Measurements from ENCODE around the gene REP15. TPM values are rescaled to one million over a fixed set of nuclear protein-coding genes. Genes with fewer than 3 reads are reported as not detected.
"Not testable (repeated sequence)": the region's sequence is repeated elsewhere in the genome, so short reads cannot be mapped to it uniquely, and the experiment has no call there.

REP15 gene
- polyA plus RNA-seq, 3 donors: not detected

- Histone ChIP-seq H3K9ac (ENCODE audit: insufficient read depth, low read length, poor library complexity, severe bottlenecking) (no peak overlapping the region), H2AFZ (ENCODE audit: insufficient read depth, low read depth, low read length, poor library complexity, severe bottlenecking) (no peak overlapping the region), H3K4me3 (replicated peaks in 1 of 3; ENCODE audit: low read depth in 2 of 3, low read length in 3 of 3) (no peak overlapping the region), H3K27ac (ENCODE audit: low read depth in 1 of 2, low read length in 2 of 2) (no peak overlapping the region), H4K20me1 (ENCODE audit: insufficient read depth, low read length) (no peaks in the 10 kb centered on the region), H3K79me2 (ENCODE audit: insufficient read depth, low read length) (no peaks in the 10 kb centered on the region), H3K4me1 (ENCODE audit: control insufficient read depth in 1 of 2, insufficient read depth in 2 of 2, low read length in 2 of 2) (no peaks in the 10 kb centered on the region), H3K36me3 (replicated peaks in 1 of 2; ENCODE audit: control insufficient read depth in 1 of 2, insufficient read depth in 2 of 2, low read length in 2 of 2) (peaks cover 49 to 90% of the 10 kb centered on the region in 2 donors), H3K27me3 (ENCODE audit: control insufficient read depth in 2 of 2, insufficient read depth in 2 of 2, low read length in 2 of 2) (no peaks in the 10 kb centered on the region), H3K9me3 (replicated peaks in 1 of 2; ENCODE audit: control insufficient read depth in 1 of 2, insufficient read depth in 1 of 2, low read length in 2 of 2) (no peaks in the 10 kb centered on the region), H3K4me2 (replicated peaks; ENCODE audit: extremely low read depth, low read length, poor library complexity, severe bottlenecking) (no peak overlapping the region)
- TF ChIP-seq, protein P1, sequence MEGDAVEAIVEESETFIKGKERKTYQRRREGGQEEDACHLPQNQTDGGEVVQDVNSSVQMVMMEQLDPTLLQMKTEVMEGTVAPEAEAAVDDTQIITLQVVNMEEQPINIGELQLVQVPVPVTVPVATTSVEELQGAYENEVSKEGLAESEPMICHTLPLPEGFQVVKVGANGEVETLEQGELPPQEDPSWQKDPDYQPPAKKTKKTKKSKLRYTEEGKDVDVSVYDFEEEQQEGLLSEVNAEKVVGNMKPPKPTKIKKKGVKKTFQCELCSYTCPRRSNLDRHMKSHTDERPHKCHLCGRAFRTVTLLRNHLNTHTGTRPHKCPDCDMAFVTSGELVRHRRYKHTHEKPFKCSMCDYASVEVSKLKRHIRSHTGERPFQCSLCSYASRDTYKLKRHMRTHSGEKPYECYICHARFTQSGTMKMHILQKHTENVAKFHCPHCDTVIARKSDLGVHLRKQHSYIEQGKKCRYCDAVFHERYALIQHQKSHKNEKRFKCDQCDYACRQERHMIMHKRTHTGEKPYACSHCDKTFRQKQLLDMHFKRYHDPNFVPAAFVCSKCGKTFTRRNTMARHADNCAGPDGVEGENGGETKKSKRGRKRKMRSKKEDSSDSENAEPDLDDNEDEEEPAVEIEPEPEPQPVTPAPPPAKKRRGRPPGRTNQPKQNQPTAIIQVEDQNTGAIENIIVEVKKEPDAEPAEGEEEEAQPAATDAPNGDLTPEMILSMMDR (IDR thresholded peaks at IDR 0.05): peak; percentile 61
- Mint-ChIP-seq H3K9me3 (no peaks in the 10 kb centered on the region), H3K4me1 (no peaks in the 10 kb centered on the region), H3K27ac (no peak overlapping the region), H3K27me3 (ENCODE audit: low read depth in 3 of 3) (no peaks in the 10 kb centered on the region), H3K4me3 (no peak overlapping the region), H3K36me3 (peaks cover 68 to 81% of the 10 kb centered on the region in 2 donors)
- intact Hi-C loops (cut with micrococcal nuclease): loop anchor here in 1 of 2 donors (5.0 kb wide), 1 partner anchor 209 kb away; no protein-coding TSS in a partner anchor
- WGBS (ENCODE audit: insufficient coverage): 83% methylated on average over 1 of the region's 3 CpGs
- peak; percentile 3 to 20 (median 15) for DNase-seq
Observed at GRCh38 chr12:27733052-27733656, 36.9 kb downstream of the REP15 start.

DNA sequence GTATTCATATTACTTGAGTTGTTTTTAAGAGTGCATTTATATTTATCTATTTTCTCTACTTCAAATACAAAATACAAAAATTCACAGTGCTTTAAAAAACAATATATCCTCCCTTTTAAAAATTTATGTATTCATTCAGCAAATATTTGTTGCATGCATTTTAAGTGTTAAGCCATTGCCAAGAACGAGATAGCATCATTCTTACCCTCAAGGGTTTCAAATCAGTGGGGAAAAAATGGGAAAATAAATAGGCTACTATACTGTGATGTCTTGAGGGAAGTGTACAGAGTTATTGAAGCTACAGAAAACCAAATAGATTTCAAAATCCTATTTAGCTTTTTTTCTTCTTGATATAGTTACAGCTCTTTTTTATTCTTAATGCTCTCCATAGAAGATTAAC lies 37.5 kb downstream of the REP15 start:
- no peak overlapping the region for H3K27ac ChIP-seq (ENCODE audit: low read depth in 1 of 2, low read length in 2 of 2)
- no peak overlapping the region for H3K4me3 ChIP-seq (replicated peaks in 1 of 3; ENCODE audit: low read depth in 2 of 3, low read length in 3 of 3)
- H3K4me3 Mint-ChIP-seq: no peak overlapping the region
- peaks cover 65 to 82% of the 10 kb centered on the region in 2 donors for H3K36me3 Mint-ChIP-seq
- peaks cover 0 to 2% (median 0%) of the 10 kb centered on the region in 3 donors for H3K27me3 Mint-ChIP-seq (ENCODE audit: low read depth in 3 of 3)
- peaks cover 52 to 90% of the 10 kb centered on the region in 2 donors for H3K36me3 ChIP-seq (replicated peaks in 1 of 2; ENCODE audit: control insufficient read depth in 1 of 2, insufficient read depth in 2 of 2, low read length in 2 of 2)
- no peaks in the 10 kb centered on the region for H3K79me2 ChIP-seq (ENCODE audit: insufficient read depth, low read length)
- no peaks in the 10 kb centered on the region for H3K9me3 ChIP-seq (replicated peaks in 1 of 2; ENCODE audit: control insufficient read depth in 1 of 2, insufficient read depth in 1 of 2, low read length in 2 of 2)
- H4K20me1 ChIP-seq (ENCODE audit: insufficient read depth, low read length): no peaks in the 10 kb centered on the region
- no peak overlapping the region for H3K27ac Mint-ChIP-seq
- no peaks in the 10 kb centered on the region for H3K27me3 ChIP-seq (ENCODE audit: control insufficient read depth in 2 of 2, insufficient read depth in 2 of 2, low read length in 2 of 2)
- H2AFZ ChIP-seq (ENCODE audit: insufficient read depth, low read depth, low read length, poor library complexity, severe bottlenecking): no peak overlapping the region
- intact Hi-C loops (cut with micrococcal nuclease): loop anchor here in 1 of 2 donors (5.0 kb wide), 1 partner anchor 209 kb away; no protein-coding TSS in a partner anchor
- H3K4me1 ChIP-seq (ENCODE audit: control insufficient read depth in 1 of 2, insufficient read depth in 2 of 2, low read length in 2 of 2): no peaks in the 10 kb centered on the region
- no peak for DNase-seq
- WGBS (ENCODE audit: insufficient coverage): no CpG with 5 or more reads among the region's 1 CpG
- no peaks in the 10 kb centered on the region for H3K9me3 Mint-ChIP-seq
- H3K4me1 Mint-ChIP-seq: no peaks in the 10 kb centered on the region
- H3K4me2 ChIP-seq (replicated peaks; ENCODE audit: extremely low read depth, low read length, poor library complexity, severe bottlenecking): no peak overlapping the region
- H3K9ac ChIP-seq (ENCODE audit: insufficient read depth, low read length, poor library complexity, severe bottlenecking): no peak overlapping the region
- TF ChIP-seq, protein P1 (IDR thresholded peaks at IDR 0.05): no peak

DNA sequence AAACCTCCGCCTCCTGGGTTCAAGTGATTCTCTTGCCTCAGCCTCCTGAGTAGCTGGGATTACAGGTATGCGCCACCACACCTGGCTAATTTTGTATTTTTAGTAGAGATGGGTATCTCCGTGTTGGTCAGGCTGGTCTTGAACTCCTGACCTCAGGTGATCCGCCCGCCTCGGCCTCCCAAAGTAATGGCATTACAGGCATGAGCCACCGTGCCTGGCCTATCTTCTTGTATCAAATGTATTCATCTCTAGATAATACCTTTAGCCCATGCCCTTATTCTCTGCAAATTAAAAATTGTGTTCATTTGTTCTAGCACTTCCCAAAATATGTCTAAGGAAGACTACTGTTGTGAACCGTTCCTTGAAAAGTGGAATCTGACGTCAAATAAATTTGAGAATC lies 38.1 kb downstream of the REP15 start:
- not testable (repeated sequence) for H3K4me3 Mint-ChIP-seq; H4K20me1 ChIP-seq (ENCODE audit: insufficient read depth, low read length); H3K4me3 ChIP-seq (replicated peaks in 1 of 3; ENCODE audit: low read depth in 2 of 3, low read length in 3 of 3); H3K4me1 Mint-ChIP-seq; H3K4me1 ChIP-seq (ENCODE audit: control insufficient read depth in 1 of 2, insufficient read depth in 2 of 2, low read length in 2 of 2); H3K9ac ChIP-seq (ENCODE audit: insufficient read depth, low read length, poor library complexity, severe bottlenecking); H3K9me3 ChIP-seq (replicated peaks in 1 of 2; ENCODE audit: control insufficient read depth in 1 of 2, insufficient read depth in 1 of 2, low read length in 2 of 2); H3K27ac Mint-ChIP-seq; DNase-seq; H3K27ac ChIP-seq (ENCODE audit: low read depth in 1 of 2, low read length in 2 of 2); H2AFZ ChIP-seq (ENCODE audit: insufficient read depth, low read depth, low read length, poor library complexity, severe bottlenecking); H3K27me3 Mint-ChIP-seq (ENCODE audit: low read depth in 3 of 3); H3K79me2 ChIP-seq (ENCODE audit: insufficient read depth, low read length); H3K9me3 Mint-ChIP-seq; H3K27me3 ChIP-seq (ENCODE audit: control insufficient read depth in 2 of 2, insufficient read depth in 2 of 2, low read length in 2 of 2); H3K4me2 ChIP-seq (replicated peaks; ENCODE audit: extremely low read depth, low read length, poor library complexity, severe bottlenecking)
- whole genome bisulfite sequencing (ENCODE audit: insufficient coverage): 97% methylated on average over 5 of the region's 9 CpGs
- intact Hi-C loops (cut with micrococcal nuclease): loop anchor here in 1 of 2 donors (5.0 kb wide), 1 partner anchor 208 kb away; no protein-coding TSS in a partner anchor
- peaks cover 65 to 82% of the 10 kb centered on the region in 2 donors for H3K36me3 Mint-ChIP-seq
- peaks cover 57 to 90% of the 10 kb centered on the region in 2 donors for H3K36me3 ChIP-seq (replicated peaks in 1 of 2; ENCODE audit: control insufficient read depth in 1 of 2, insufficient read depth in 2 of 2, low read length in 2 of 2)

Measured in CD14-positive monocyte (primary cell).